Peyer's patch (tissue), 4 donors: ENCODE data around the gene OR52H1.

ENCODE experiments used
- CTCF ChIP-seq, 6 experiments: fragments of 450-650 bp in 4 of 6; fragments of 200-600 bp in 2 of 6; sonication (generic) in 1 of 6; IDR thresholded peaks; one replicate each; pipeline ENCODE4 v1.5.1; 2017 to 2019; ENCODE audit warnings: antibody characterized with exemption in 6 of 6, mild to moderate bottlenecking in 3 of 6, moderate library complexity in 1 of 6
- POLR2A ChIP-seq, 2 donors: fragments of 450-650 bp; IDR thresholded peaks; one replicate each; pipeline ENCODE4 v1.5.1; 2017; ENCODE audit warnings: antibody characterized with exemption in 2 of 2, mild to moderate bottlenecking in 2 of 2, moderate library complexity in 2 of 2

GRCh38 chr11:5524756-5525155 lies 23.6 kb downstream of the OR52H1 start:
- TF ChIP-seq CTCF (IDR thresholded peaks at IDR 0.05), result no peak
- no peak for TF ChIP-seq POLR2A (IDR thresholded peaks at IDR 0.05)
